ENCODE data around the gene SORCS2.

The SORCS2 gene

GRCh38 chr4:7638984-7639789 lies 446.8 kb downstream of the SORCS2 start:
- DNase-seq (ENCODE audit: low read depth): no peak

- DNase-seq (ENCODE audit: low read depth): no peak
Observed at GRCh38 chr4:7640136-7640535, 447.8 kb downstream of the SORCS2 start.

- DNase-seq (ENCODE audit: low read depth): no peak
Observed at GRCh38 chr4:7641712-7642111, 449.4 kb downstream of the SORCS2 start.

GRCh38 chr4:7642741-7643458 lies 450.6 kb downstream of the SORCS2 start:
- no peak for DNase-seq (ENCODE audit: low read depth)

GRCh38 chr4:7645158-7645557 lies 452.8 kb downstream of the SORCS2 start:
- no peak for DNase-seq (ENCODE audit: low read depth)

- no peak for DNase-seq (ENCODE audit: low read depth)
Observed at GRCh38 chr4:7645956-7646355, 453.6 kb downstream of the SORCS2 start.

GRCh38 chr4:7646384-7647061 lies 454.2 kb downstream of the SORCS2 start:
- DNase-seq (ENCODE audit: low read depth): no peak

- DNase-seq (ENCODE audit: low read depth): no peak
Observed at GRCh38 chr4:7647186-7647585, 454.8 kb downstream of the SORCS2 start.

GRCh38 chr4:7647600-7648543 lies 455.5 kb downstream of the SORCS2 start:
- no peak for DNase-seq (ENCODE audit: low read depth)

- DNase-seq (ENCODE audit: low read depth): no peak
Observed at GRCh38 chr4:7648544-7649395, 456.4 kb downstream of the SORCS2 start.

- no peak for DNase-seq (ENCODE audit: low read depth)
Observed at GRCh38 chr4:7649411-7649740, 457.0 kb downstream of the SORCS2 start.

GRCh38 chr4:7649741-7650531 lies 457.6 kb downstream of the SORCS2 start:
- peak; percentile 51 for DNase-seq (ENCODE audit: low read depth)

GRCh38 chr4:7650606-7651385 lies 458.5 kb downstream of the SORCS2 start:
- DNase-seq (ENCODE audit: low read depth): no peak

GRCh38 chr4:7651461-7651921 lies 459.2 kb downstream of the SORCS2 start:
- no peak for DNase-seq (ENCODE audit: low read depth)

GRCh38 chr4:7652006-7652405 lies 459.7 kb downstream of the SORCS2 start:
- no peak for DNase-seq (ENCODE audit: low read depth)

- no peak for DNase-seq (ENCODE audit: low read depth)
Observed at GRCh38 chr4:7652451-7652881, 460.1 kb downstream of the SORCS2 start.

- no peak for DNase-seq (ENCODE audit: low read depth)
Observed at GRCh38 chr4:7652906-7653305, 460.6 kb downstream of the SORCS2 start.

- no peak for DNase-seq (ENCODE audit: low read depth)
Observed at GRCh38 chr4:7653510-7654369, 461.4 kb downstream of the SORCS2 start.
